Measurements from ENCODE around the gene CPT1B.

CPT1B gene

DNA sequence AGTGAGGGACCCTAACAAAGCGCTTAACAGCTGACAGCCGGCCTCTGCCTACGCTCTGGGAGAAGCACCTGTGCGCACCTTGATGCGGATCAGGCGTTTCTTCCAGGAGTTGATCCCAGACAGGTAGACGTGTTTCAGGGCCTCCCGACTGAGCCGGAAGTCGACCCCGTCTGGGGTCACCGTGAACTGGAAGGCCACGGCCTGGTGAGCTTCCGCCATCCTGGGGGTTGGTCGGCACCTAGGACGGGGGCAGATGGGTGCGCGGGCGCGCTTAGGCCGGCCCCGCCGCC lies 585 bp downstream of the CPT1B start:
- DNase-seq (ENCODE audit: extremely low read depth, insufficient read length) = no peak
- no peak for TF ChIP-seq CTCF (IDR thresholded peaks at IDR 0.05; ENCODE audit: insufficient read depth, low read length, poor library complexity, severe bottlenecking)
- no peak overlapping the region for H3K4me3 ChIP-seq (replicated peaks; ENCODE audit: low read depth, low read length)
- no peaks in the 10 kb centered on the region for H3K27me3 ChIP-seq (replicated peaks; ENCODE audit: control insufficient read depth, insufficient read depth, low read length)
- H3K36me3 ChIP-seq (ENCODE audit: control insufficient read depth, insufficient read depth, low read length) = peaks cover 38% of the 10 kb centered on the region

GRCh38 chr22:50576806-50577696 lies 1.2 kb downstream of the CPT1B start:
- peaks cover 40% of the 10 kb centered on the region for H3K36me3 ChIP-seq (ENCODE audit: control insufficient read depth, insufficient read depth, low read length)
- TF ChIP-seq CTCF (IDR thresholded peaks at IDR 0.05; ENCODE audit: insufficient read depth, low read length, poor library complexity, severe bottlenecking) = no peak

DNA sequence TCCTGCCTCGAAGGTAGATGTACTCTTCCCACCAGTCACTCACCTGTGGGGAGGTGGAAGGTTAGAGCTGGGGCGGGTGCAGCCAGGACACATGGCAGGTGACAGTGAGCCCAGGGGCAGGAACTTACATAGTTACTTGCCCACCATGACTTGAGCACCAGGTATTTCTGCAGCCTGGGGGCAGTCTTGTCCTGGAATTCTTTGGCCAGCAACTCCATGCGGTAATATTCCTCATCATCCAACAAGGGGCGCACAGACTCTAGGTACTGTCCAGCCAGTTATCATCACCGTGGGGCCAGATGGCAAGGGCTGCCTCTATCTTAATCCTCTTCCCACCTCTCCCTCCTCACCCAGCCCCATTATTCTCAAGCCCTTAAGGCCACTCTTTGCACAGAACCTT lies 2.2 kb downstream of the CPT1B start:
- Histone ChIP-seq H3K4me3 (replicated peaks; ENCODE audit: low read depth, low read length) (no peak overlapping the region), H3K36me3 (ENCODE audit: control insufficient read depth, insufficient read depth, low read length) (peaks cover 49% of the 10 kb centered on the region), H3K27me3 (replicated peaks; ENCODE audit: control insufficient read depth, insufficient read depth, low read length) (no peaks in the 10 kb centered on the region)
- no peak for DNase-seq (ENCODE audit: extremely low read depth, insufficient read length)
- no peak for TF ChIP-seq CTCF (IDR thresholded peaks at IDR 0.05; ENCODE audit: insufficient read depth, low read length, poor library complexity, severe bottlenecking)

More at GRCh38 chr22:50576806-50577696, 1.2 kb downstream of the CPT1B start:
- no peaks in the 10 kb centered on the region for H3K27me3 ChIP-seq (replicated peaks; ENCODE audit: control insufficient read depth, insufficient read depth, low read length)
- DNase-seq (ENCODE audit: extremely low read depth, insufficient read length) = no peak
- no peak overlapping the region for H3K4me3 ChIP-seq (replicated peaks; ENCODE audit: low read depth, low read length)

GRCh38 chr22:50575426-50575941 lies 2.7 kb downstream of the CPT1B start:
- TF ChIP-seq CTCF (IDR thresholded peaks at IDR 0.05; ENCODE audit: insufficient read depth, low read length, poor library complexity, severe bottlenecking) = no peak
- H3K36me3 ChIP-seq (ENCODE audit: control insufficient read depth, insufficient read depth, low read length) = peaks cover 54% of the 10 kb centered on the region

DNA sequence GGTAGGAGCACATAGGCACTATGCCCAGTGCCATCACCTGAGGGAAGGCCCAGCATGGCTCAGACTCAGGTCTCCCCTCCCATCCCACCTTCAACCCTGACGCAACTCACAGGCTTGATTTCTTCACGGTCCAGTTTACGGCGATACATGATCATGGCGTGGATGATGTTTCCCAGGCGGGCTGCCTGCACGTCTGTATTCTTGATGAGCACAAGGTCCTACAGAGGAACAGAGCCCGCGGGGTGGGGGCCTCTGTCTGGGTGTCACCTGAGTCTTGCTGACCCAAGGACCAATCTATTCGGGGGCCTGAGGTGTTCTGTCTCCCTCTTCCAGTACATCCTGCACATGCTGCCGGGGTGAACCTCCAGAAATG lies 3.9 kb downstream of the CPT1B start:
- Histone ChIP-seq H3K27me3 (replicated peaks; ENCODE audit: control insufficient read depth, insufficient read depth, low read length) (no peaks in the 10 kb centered on the region), H3K4me3 (replicated peaks; ENCODE audit: low read depth, low read length) (no peak overlapping the region), H3K36me3 (ENCODE audit: control insufficient read depth, insufficient read depth, low read length) (peaks cover 54% of the 10 kb centered on the region)
- no peak for TF ChIP-seq CTCF (IDR thresholded peaks at IDR 0.05; ENCODE audit: insufficient read depth, low read length, poor library complexity, severe bottlenecking)
- no peak for DNase-seq (ENCODE audit: extremely low read depth, insufficient read length)

More at GRCh38 chr22:50575426-50575941, 2.7 kb downstream of the CPT1B start:
- no peaks in the 10 kb centered on the region for H3K27me3 ChIP-seq (replicated peaks; ENCODE audit: control insufficient read depth, insufficient read depth, low read length)
- H3K4me3 ChIP-seq (replicated peaks; ENCODE audit: low read depth, low read length) = no peak overlapping the region
- DNase-seq (ENCODE audit: extremely low read depth, insufficient read length) = no peak
